Neural cell (in vitro differentiated cells): ENCODE data around the gene BCL2L11.

Experiments
- POLR2AphosphoS5 ChIP-seq: IDR thresholded peaks from 2 replicates; pipeline ENCODE4 v1.6.1; 2012
- SMC3 ChIP-seq: fragments of 450-650 bp; conservative IDR thresholded peaks from 2 replicates; pipeline ENCODE4 v1.6.1; 2014; ENCODE audit warnings: antibody characterized with exemption, mild to moderate bottlenecking, moderate library complexity; ENCODE audit not compliant: poor library complexity
- TAF1 ChIP-seq: IDR thresholded peaks from 2 replicates; pipeline ENCODE4 v1.6.1; 2012; ENCODE audit warnings: low read depth
- TF ChIP-seq, protein P1 (sequence below): fragments of 450-650 bp; IDR thresholded peaks from 2 replicates; pipeline ENCODE4 v1.5.1; 2014; ENCODE audit warnings: antibody characterized with exemption, mild to moderate bottlenecking, moderate library complexity; ENCODE audit not compliant: poor library complexity, severe bottlenecking

DNA sequence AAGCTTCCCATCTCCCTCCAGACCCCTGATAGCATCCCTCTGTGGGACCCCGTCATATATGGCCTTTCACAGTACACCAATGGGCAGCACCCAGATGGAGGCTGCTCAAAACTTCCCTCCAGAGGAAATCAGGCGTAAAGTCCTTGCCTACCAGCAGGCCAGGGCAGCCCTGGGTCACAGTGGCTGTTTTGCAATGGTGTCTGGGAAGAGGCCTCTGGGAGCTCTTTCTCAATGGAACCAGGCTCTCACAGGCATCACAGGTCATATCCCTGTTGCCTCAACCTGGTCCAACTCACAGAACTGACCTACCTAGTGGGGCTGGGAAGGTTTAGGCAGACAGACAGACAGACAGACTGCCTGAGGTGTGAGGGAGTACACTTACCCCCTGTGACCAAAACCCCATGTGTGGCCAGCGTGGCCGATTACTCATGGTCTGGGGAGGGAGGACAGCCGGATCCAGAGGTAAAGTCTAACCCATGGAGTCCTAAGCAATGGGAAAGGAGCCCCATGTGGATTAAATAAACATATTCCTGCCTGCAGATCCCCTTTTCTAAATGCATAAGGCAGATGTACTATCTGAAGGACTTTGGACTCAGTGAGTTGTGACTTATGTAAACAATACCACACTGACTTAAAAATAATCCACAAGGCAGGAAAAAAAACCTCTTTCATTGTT is 58.2 kb downstream of the BCL2L11 start:
- no peak for TF ChIP-seq POLR2AphosphoS5
- TF ChIP-seq, protein P1, sequence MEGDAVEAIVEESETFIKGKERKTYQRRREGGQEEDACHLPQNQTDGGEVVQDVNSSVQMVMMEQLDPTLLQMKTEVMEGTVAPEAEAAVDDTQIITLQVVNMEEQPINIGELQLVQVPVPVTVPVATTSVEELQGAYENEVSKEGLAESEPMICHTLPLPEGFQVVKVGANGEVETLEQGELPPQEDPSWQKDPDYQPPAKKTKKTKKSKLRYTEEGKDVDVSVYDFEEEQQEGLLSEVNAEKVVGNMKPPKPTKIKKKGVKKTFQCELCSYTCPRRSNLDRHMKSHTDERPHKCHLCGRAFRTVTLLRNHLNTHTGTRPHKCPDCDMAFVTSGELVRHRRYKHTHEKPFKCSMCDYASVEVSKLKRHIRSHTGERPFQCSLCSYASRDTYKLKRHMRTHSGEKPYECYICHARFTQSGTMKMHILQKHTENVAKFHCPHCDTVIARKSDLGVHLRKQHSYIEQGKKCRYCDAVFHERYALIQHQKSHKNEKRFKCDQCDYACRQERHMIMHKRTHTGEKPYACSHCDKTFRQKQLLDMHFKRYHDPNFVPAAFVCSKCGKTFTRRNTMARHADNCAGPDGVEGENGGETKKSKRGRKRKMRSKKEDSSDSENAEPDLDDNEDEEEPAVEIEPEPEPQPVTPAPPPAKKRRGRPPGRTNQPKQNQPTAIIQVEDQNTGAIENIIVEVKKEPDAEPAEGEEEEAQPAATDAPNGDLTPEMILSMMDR, result no peak
- TF ChIP-seq TAF1, result no peak
- no peak for TF ChIP-seq SMC3
